Measurements from ENCODE around the gene RASSF3. TPM values are rescaled to one million over a fixed set of nuclear protein-coding genes. Genes with fewer than 3 reads are reported as not detected.

Gene RASSF3
- polyA plus RNA-seq, 3 donors: 6.6 to 77.9 (median 14.5) TPM

DNA sequence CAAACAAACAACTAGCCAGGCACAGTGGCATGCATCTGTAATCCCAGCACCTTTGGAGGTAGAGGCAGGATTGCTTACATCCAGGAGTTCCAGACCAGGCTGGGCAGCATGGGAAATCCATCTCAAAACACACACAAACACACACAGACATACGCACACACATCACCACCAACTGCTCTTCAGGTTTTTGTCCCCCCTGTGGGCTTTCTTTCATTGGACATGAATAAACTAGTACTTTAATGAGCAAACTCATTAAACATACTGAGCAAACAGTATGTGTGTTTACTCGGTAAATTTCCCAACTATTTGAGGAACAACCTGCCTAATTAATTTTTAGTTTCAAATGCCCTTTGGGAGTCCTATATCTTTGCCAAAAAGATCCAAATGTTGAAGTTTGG is 10.1 kb upstream of the RASSF3 start:
- Histone ChIP-seq H3K9ac (ENCODE audit: insufficient read depth, low read length, poor library complexity, severe bottlenecking) (no peak overlapping the region), H3K9me3 (replicated peaks in 1 of 2; ENCODE audit: control insufficient read depth in 1 of 2, insufficient read depth in 1 of 2, low read length in 2 of 2) (no peaks in the 10 kb centered on the region), H3K79me2 (ENCODE audit: insufficient read depth, low read length) (no peaks in the 10 kb centered on the region), H3K27ac (ENCODE audit: low read depth in 1 of 2, low read length in 2 of 2) (no peak overlapping the region), H3K36me3 (replicated peaks in 1 of 2; ENCODE audit: control insufficient read depth in 1 of 2, insufficient read depth in 2 of 2, low read length in 2 of 2) (no peaks in the 10 kb centered on the region), H3K4me3 (replicated peaks in 1 of 3; ENCODE audit: low read depth in 2 of 3, low read length in 3 of 3) (no peak overlapping the region), H2AFZ (ENCODE audit: insufficient read depth, low read depth, low read length, poor library complexity, severe bottlenecking) (no peak overlapping the region), H3K4me1 (ENCODE audit: control insufficient read depth in 1 of 2, insufficient read depth in 2 of 2, low read length in 2 of 2) (peaks cover 51 to 55% of the 10 kb centered on the region in 2 donors), H3K27me3 (ENCODE audit: control insufficient read depth in 2 of 2, insufficient read depth in 2 of 2, low read length in 2 of 2) (no peaks in the 10 kb centered on the region), H3K4me2 (replicated peaks; ENCODE audit: extremely low read depth, low read length, poor library complexity, severe bottlenecking) (no peak overlapping the region), H4K20me1 (ENCODE audit: insufficient read depth, low read length) (no peaks in the 10 kb centered on the region)
- TF ChIP-seq, protein P1, sequence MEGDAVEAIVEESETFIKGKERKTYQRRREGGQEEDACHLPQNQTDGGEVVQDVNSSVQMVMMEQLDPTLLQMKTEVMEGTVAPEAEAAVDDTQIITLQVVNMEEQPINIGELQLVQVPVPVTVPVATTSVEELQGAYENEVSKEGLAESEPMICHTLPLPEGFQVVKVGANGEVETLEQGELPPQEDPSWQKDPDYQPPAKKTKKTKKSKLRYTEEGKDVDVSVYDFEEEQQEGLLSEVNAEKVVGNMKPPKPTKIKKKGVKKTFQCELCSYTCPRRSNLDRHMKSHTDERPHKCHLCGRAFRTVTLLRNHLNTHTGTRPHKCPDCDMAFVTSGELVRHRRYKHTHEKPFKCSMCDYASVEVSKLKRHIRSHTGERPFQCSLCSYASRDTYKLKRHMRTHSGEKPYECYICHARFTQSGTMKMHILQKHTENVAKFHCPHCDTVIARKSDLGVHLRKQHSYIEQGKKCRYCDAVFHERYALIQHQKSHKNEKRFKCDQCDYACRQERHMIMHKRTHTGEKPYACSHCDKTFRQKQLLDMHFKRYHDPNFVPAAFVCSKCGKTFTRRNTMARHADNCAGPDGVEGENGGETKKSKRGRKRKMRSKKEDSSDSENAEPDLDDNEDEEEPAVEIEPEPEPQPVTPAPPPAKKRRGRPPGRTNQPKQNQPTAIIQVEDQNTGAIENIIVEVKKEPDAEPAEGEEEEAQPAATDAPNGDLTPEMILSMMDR (IDR thresholded peaks at IDR 0.05): no peak
- WGBS (ENCODE audit: insufficient coverage): no CpG with 5 or more reads among the region's 2 CpGs
- Mint-ChIP-seq H3K4me1 (peaks cover 47% of the 10 kb centered on the region), H3K36me3 (no peaks in the 10 kb centered on the region), H3K4me3 (no peak overlapping the region), H3K27me3 (ENCODE audit: low read depth in 3 of 3) (peaks cover 0 to 4% (median 1%) of the 10 kb centered on the region in 3 donors), H3K27ac (peak overlapping the region in 2 of 7 donors; percentile 2 to 37), H3K9me3 (peaks cover 0 to 2% (median 0%) of the 10 kb centered on the region in 7 donors)
- intact Hi-C loops (cut with micrococcal nuclease): no loop called here
- DNase-seq: no peak

DNA sequence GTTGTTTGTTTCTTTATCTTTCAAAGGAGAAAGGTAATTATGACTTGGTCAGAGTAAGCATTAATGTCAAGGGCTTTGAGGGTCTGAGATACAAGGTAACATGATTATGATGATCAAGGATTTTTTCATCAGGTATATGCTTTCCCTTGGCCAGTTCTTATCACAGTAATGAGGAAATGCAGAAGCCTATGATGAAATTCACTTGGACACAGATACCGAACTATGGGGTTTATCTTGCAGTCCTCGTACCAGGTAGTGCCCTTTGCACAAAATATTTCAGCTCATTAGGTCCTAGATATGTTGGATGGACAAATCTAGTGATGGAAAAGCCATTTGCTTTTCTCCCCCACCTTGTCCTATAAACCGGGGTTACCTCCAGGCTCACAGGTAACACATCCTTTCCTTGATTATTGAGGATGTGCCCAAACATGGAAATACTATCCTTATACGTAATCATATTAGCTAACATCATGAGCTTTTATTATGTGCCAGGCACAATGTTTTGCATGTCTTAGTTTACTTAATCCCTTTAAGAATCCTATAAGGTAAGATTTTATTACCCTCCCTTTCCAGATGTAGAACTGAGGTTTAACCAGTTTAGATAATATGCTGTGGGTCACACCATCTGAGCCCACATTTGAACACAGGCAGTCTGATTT is 7.0 kb upstream of the RASSF3 start:
- Histone ChIP-seq H3K27ac (ENCODE audit: low read depth in 1 of 2, low read length in 2 of 2) (no peak overlapping the region), H3K27me3 (ENCODE audit: control insufficient read depth in 2 of 2, insufficient read depth in 2 of 2, low read length in 2 of 2) (no peaks in the 10 kb centered on the region), H3K36me3 (replicated peaks in 1 of 2; ENCODE audit: control insufficient read depth in 1 of 2, insufficient read depth in 2 of 2, low read length in 2 of 2) (no peaks in the 10 kb centered on the region), H3K9ac (ENCODE audit: insufficient read depth, low read length, poor library complexity, severe bottlenecking) (no peak overlapping the region), H3K4me2 (replicated peaks; ENCODE audit: extremely low read depth, low read length, poor library complexity, severe bottlenecking) (no peak overlapping the region), H3K79me2 (ENCODE audit: insufficient read depth, low read length) (no peaks in the 10 kb centered on the region), H3K4me1 (ENCODE audit: control insufficient read depth in 1 of 2, insufficient read depth in 2 of 2, low read length in 2 of 2) (peaks cover 24 to 30% of the 10 kb centered on the region in 2 donors), H3K4me3 (replicated peaks in 1 of 3; ENCODE audit: low read depth in 2 of 3, low read length in 3 of 3) (no peak overlapping the region), H3K9me3 (replicated peaks in 1 of 2; ENCODE audit: control insufficient read depth in 1 of 2, insufficient read depth in 1 of 2, low read length in 2 of 2) (no peaks in the 10 kb centered on the region), H4K20me1 (ENCODE audit: insufficient read depth, low read length) (no peaks in the 10 kb centered on the region), H2AFZ (ENCODE audit: insufficient read depth, low read depth, low read length, poor library complexity, severe bottlenecking) (no peak overlapping the region)
- no peak overlapping the region for H3K4me3 Mint-ChIP-seq
- DNase-seq: no peak
- intact Hi-C loops (cut with micrococcal nuclease): no loop called here
- no peak overlapping the region for H3K27ac Mint-ChIP-seq
- peaks cover 20% of the 10 kb centered on the region for H3K4me1 Mint-ChIP-seq
- no peaks in the 10 kb centered on the region for H3K9me3 Mint-ChIP-seq
- TF ChIP-seq, protein P1 (IDR thresholded peaks at IDR 0.05): no peak
- H3K27me3 Mint-ChIP-seq (ENCODE audit: low read depth in 3 of 3): peaks cover 1 to 4% (median 1%) of the 10 kb centered on the region in 3 donors
- WGBS (ENCODE audit: insufficient coverage): no CpG with 5 or more reads among the region's 4 CpGs
- H3K36me3 Mint-ChIP-seq: no peaks in the 10 kb centered on the region

Data from CD14-positive monocyte (primary cell).